NCI-H1092 (cell line): ENCODE data around the gene NRIP1.
"Not testable (repeated sequence)": the region's sequence is repeated elsewhere in the genome, so short reads cannot be mapped to it uniquely, and the experiment has no call there.

Experiments
- DNase-seq: peaks from one replicate; lab custom pipeline; 2025; lab: John Stamatoyannopoulos, UW

Gene NRIP1

DNA sequence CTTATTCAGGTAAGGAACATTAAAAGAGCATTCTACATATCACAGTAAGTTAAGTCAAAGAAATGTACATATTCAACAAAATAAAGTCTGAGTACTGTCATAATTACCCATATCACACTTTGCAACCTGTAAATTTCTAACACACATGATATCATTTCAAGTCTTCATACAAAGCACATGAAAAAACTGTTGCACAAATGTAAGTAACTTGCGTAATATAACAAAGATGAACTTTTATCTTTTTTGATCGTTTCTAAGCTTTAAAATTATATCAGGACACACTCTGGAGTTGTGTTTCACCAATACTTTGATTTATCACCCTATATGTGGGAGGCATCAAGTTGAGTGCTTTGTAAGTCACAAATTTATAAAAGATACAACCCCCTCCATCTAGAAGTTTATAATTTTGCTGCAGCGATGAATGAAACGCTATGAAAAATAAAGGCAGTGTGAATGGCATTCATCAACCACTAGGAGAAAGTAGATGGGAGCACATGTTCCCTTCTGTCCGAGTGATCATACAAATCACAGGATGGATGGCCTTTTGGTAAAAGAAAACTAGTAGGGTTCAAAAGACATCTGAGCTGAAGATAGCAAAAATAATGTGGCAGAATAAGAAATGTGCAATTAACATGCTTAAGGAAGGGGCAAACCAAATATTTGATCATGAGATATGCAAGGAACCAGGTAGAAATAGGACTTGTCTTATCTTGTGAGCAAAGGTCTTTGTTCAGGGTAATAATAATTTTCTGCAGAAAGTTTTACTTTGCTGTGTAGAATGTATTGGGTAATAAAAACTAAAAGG is 27.5 kb downstream of the NRIP1 start:
- no peak for DNase-seq

DNA sequence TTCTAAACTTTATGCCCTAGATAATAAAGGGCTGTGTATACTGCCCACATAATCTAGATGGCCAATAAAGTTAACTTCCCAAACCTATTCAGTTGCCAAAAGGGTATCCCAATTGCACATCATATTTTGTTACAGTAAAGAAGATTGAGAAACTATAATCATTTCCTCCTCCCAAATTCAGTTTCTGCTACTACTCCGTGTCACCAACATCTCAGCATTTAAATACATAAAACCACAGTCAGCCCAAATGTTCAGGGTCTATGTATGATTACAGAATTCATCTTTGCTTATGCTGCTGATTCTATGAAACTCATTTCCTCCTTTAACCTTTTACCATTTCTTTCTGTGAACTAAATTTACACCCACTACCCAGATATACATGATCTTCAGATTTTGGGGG is 28.6 kb downstream of the NRIP1 start:
- DNase-seq = no peak

DNA sequence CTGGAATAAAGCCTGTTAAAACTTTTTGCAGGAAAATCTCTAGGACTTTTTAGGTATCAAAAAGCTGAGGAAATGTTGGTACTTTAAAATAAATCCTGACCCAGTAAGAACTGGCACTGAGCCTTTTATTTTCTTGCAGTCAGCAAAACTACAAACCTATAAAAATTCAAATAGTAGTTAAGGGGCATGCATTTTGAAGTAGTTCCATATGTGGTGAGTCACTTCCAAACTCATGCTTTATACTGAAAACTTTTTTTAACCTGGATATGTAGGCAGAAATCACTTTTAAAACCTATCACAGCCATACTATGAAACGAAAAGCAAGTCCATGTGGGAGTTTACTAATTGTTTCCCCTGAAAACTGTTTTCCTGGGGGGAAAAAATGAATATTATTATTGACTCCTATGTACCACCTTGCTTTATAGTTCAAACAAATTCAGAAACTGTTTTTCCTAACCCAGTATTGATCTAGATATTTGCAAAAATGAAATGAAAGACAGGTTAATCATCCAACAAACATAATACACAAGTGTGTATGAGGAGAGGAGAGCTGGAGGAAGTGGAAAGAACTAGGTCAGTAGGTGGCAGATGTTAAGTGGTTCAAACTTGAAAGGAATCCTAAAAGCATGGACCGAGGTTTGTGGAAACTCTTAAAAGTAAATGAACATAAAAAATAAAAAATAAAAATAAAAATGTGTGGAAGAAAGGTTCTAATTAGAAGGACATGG is 30.5 kb downstream of the NRIP1 start:
- no peak for DNase-seq

DNA sequence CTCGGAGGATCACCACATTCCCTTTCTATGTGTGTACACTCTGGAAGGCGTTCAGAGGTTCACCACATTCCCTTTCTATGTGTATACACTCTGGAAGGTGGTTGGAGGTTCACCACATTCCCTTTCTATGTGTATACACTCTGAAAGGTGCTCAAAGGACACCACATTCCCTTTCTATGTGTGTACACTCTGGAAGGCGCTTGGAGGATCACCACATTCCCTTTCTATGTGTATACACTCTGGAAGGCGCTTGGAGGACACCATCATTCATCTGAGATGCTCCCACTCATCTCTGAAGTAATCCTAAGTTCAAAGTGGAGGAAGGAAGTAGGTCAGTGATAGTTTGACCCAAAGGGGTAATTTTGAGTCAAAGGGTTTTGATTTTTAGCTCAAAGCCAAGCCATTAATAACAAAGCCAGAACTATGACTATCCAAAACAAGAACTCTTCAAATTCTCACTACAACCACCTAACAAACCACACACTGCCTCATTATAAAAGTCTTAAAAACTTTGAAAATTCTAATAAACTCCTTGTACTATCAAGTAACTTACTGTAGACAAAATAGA is 32.9 kb downstream of the NRIP1 start:
- DNase-seq = no peak

DNA sequence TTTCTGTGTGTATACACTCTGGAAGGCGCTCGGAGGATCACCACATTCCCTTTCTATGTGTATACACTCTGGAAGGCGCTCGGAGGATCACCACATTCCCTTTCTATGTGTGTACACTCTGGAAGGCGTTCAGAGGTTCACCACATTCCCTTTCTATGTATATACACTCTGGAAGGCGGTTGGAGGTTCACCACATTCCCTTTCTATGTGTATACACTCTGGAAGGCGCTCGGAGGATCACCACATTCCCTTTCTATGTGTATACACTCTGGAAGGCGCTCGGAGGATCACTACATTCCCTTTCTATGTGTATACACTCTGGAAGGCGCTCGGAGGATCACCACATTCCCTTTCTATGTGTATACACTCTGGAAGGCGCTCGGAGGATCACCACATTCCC is 33.4 kb downstream of the NRIP1 start:
- not testable (repeated sequence) for DNase-seq

DNA sequence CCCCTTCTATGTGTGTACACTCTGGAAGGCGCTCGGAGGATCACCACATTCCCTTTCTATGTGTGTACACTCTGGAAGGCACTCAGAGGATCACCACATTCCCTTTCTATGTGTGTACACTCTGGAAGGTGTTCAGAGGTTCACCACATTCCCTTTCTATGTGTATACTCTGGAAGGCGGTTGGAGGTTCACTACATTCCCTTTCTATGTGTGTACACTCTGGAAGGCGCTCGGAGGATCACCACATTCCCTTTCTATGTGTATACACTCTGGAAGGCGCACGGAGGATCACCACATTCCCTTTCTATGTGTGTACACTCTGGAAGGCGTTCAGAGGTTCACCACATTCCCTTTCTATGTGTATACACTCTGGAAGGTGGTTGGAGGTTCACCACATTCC is 33.9 kb downstream of the NRIP1 start:
- not testable (repeated sequence) for DNase-seq

DNA sequence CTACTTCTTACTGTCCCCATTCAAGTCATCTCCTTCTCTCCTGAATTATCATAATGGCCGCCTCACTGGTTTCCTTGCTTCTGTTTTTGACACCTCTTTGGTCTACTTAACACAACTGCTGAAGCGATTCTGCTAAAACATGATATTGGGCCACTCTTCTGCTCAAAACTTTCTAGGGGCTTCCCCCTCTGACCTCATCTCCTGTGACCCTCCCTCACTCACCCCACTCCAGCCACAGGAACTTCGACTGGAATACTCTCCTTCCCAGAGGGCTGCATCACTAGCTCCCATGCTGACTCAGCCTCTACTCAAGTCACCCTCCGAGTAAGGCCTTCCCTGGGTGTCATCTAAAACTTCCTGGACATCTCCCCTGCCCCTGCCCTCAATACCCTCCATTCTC is 35.7 kb downstream of the NRIP1 start:
- no peak for DNase-seq

DNA sequence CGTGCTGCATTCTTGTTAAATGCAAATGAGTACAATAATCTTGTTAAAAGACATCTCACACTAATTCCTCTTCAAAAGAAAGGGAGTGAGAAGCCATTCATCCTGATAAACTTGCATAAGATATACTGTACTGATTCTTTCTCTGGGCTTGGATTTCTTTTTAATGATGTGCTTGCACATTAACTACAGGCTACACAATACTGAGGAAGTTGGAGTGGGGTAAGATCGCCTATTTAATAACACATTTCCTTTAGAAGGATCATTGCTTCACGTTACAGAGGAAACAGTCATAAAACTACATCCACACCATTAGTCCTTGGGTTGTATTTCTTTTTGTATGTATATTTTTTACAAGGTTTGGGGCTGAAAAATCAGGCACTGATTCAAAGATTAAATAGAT is 36.6 kb downstream of the NRIP1 start:
- no peak for DNase-seq

DNA sequence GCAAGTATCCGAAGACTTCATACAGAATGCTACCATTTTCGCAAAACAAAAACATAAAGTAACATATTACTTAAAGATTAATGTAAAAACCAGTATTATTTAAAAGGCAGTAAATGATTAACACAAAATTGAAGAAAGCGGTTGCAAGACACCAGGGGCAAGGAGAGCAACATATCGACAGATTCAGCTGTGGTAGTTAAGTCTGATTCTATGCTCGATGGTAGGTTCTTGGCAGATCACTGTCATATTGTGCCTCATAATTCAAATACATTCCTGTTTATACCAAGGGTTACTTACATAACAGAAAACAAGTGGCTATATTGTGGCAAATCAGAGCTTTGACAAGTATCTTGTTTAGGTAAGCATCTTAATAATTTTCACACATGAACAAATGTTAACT is 37.7 kb downstream of the NRIP1 start:
- no peak for DNase-seq

DNA sequence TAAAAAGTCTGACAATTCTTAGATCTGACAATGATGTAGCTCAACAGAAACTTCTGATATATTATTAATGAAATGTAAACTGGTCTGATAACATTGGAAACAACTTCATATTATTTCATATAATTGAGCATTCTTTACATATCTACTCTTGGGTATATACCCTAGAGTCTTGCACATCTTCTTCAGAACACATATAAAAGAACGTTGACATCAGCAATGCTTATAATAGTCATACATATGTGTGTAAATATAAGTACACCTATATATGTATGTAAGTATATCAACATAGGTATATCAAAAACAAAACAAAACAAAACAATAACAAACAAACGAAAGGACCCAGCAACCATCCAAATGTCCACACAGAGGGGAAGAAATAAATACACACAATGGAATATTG is 38.4 kb downstream of the NRIP1 start:
- DNase-seq = no peak

DNA sequence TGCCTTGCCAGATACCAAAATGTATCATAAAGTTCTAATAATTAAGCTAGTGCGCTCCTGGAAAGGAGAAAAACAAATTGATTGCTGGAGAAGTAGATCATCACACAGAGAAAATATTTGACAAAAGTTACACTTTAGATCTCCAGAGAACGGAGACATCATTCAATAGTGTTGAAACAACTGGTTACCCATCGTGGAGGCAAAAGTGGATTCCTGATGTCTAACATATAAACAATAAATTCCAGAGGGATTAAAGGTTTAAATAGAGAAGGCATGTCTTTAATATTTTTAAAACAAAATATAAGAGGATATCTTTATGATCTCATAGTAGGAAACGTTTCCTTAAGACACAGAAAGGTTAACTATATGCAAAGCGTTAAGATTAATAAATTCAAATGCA is 41.0 kb downstream of the NRIP1 start:
- DNase-seq = no peak

DNA sequence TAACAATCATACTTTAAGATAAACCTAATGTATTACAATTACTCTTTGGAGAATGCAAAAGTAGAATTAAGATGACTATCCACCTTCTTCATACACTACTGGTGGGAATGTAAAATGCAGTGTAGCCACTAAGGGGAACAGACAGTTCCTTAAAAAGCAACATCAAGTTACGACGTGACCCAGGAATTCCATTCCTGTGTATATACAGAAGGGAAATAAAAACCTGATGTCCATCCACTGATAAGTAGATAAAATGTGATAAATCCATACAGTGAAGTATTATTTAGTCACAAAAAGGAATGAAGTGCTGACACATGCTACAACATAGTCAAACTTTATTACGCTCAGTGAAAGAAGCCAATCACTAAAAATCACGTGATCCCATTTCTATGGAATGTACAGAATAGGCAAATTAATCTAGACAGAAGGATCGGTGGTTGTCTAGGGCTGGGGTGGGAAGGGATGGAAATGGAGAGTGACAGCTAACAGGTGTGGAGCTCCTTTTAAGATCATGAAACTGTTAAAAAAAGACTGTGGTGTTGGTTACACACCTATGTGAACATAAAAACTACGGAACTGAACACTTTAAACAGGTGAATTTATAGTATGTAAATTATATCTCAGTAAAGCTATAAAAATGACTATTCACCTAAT is 42.1 kb downstream of the NRIP1 start:
- DNase-seq = no peak

DNA sequence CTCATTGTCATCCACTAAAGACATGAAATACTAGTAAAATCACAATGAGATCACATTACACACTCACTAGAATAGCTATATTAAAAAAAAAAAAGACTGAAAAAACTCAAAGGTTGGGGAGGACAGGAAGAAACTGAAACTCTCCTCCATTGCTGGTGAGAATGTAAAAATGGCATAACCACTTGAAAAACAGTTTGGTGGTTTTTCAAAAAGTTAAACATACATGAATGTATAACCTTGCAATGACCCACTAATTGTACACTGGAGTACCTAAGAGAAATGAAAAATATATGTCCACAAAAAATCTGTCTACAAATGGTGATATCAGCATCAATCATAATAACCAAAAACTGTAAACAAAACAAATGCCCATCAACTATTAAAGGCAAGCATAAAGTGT is 44.0 kb downstream of the NRIP1 start:
- DNase-seq = no peak

DNA sequence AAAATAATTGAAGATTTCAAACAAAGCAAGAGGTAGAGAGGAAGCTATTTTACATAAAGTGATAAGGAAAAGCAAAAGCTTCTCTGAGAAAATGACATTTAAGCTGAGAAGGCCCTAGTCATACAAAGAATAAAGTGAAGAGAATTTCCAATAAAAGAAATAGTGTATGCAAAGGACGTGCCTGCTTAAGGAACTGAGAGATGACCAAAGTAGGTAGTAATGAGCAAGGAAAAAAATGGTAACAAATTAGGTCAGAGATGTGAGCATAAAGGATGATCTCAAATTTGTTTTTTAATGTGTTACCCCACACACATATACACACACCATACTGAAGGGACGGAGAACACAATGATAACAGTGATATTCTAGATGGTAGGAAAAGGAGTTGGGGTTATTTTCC is 46.4 kb downstream of the NRIP1 start:
- DNase-seq = no peak

DNA sequence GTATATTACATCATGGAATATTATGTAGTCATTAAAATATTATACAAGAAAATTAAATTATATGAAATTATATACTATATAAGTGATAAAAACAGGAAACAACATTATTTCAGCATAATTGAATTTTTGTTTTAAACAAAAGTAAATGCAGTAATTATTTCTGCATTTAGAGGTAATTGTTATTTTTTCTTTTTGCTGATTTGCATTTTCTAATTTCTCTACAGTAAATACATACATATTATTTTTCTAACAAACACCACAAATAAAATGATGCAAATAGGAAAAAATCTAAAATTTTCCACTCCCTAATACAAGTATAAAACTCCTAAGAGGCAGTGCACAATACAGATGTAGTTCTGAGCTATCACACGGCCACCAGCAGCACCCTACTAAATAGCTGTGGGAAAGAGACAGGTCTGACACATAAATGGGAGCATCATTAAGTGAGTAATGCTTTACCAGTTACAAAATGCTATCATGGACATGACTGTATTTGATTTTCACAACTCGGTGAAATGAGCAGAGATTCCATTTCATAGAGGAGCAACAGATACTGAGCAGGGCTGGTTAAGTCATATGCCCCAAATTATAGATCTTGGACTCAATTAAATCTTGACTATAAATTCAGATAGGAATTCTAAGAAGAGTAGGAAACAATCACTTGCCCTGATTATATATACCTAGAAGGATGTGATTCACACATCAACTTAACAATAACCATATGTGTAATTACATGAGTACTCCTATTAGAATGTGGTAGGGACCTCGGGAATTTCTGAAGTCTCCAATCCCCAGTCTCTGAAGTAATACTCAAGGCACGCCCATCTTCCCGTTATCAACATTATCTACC is 49.0 kb downstream of the NRIP1 start:
- no peak for DNase-seq

DNA sequence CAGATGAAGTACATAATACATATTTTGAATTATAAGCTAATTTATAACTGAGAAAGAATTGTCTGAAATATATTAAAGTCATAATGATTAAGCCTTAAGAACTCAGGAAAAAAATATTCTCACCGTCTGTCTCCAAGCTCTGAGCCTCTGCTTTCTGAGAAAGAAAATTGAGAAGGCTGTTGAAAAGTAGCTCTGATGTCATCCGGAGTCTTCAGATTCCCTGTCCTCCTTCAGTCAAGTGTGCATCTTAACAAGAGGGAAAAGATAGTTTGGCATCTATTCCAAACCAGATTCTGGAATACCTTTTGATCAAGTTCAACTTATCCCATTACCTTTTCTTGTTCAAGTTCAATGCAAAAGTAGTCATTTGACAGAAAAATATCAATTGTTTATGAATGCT is 50.6 kb downstream of the NRIP1 start:
- DNase-seq = no peak

DNA sequence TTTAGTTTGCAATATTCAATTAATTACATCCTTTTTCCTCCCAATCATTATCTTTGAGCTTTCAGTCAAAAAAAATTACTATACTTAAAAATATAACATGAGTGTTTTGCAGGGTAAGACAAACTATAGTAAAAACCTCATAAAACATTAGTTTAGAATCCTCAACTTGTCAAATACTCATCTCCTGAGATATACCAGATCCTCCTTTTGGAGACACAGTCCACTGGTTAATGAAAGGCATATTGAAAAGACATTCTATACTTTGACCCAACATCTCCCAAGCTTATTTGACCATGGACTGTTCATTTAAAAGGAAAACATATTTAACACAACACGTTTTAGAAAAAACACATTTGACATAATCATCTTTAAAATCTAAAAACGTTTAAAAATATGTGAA is 52.8 kb downstream of the NRIP1 start:
- no peak for DNase-seq

DNA sequence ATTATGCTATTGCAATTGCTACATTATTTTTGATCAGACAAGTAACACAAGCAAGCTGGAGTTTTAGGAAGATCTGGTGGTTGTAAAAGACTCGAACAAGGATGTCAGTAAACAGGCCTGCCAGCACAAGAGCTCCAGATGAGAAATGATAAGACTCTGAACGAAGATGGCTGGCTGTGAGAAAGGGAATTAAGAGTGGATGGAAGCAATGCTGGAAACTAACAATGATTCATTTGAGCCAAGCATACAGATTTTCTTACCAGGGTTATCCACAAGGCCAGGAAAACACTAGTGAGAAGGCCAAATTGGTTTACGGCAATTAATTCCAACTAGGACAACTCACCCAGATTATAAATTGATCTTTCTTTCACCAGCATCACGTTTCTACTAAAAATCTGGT is 54.2 kb downstream of the NRIP1 start:
- DNase-seq = no peak

DNA sequence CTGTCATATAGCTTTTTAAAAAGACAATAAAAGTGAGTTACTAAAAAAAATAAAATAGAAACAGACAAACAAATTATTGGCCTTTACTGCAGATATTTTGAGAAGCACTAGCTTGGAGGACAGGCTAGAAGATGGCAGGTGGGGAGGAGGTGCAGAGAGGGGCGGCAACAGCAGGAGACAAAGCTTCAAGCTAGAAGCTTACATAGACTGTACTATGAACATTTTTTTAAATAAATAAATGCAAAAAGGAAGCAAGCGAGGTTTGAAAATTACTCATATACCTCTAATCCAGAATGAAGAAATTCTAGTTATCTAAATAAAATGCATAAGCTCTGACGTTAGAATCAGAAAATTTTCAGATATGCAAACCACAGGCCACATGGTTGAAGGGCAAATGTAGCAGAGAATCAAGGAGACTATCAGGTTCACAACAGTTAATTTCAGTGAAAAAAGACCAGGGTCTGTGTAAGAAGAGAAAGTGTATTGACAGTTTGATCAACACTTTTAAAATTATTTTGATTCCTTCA is 54.9 kb downstream of the NRIP1 start:
- no peak for DNase-seq

DNA sequence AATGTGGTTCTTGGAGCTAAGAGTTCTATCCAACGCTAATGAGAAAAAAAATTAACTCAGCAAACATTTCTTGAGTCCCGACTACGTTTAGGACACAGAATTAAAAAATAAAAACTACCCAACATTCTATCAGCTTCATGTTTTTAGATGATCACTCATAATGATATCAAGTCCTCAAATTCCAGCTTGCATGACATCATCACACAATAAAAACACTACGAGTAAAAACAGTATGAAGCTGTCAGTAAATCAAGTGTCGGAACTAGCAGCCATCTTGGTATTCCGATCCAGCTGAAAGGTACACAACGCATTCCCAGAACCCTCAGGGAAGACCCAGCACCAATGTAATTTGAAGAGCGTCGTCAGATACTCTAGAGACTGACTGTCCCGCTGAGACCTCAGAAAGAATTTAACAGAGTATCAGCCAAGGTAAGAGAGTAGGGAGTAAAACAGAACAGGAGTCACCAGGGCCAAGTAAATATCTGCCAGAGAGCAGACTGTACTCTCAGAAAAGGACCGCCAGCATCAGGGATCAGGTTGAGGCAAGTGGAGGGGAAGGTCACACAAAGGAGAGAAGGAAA is 57.0 kb downstream of the NRIP1 start:
- no peak for DNase-seq

DNA sequence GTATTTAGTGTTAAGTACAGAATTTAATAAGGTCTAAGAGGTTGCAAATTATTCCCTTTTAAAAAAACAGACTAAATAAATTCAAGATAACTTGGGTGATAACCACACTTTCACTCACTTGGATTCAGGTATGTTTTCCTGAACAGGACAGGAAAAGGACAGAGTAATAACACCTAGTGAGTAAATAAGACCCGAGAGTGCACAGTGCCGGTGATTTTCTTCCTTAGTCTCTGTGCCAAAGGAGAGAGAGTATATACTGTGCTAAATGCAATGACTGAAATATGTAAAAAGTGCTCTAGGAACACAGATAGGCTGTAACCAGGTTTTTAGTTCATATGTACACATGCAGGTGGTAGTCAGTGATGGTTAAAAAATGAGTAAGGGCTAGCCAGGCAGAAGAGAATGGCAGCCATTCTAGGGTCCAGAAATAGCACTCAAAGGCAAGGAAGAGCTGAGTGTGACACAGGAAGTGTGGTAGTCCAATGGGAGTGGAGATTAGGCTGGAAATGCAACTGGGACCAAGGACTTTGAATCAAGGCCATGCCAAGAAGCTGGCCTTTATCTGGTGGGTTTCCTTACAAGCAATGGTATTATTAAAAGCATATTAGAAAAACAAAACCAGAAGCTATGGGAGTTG is 58.1 kb downstream of the NRIP1 start:
- no peak for DNase-seq
